Aorta (tissue), 5 donors: ENCODE results near the gene NCOA3. TPM values are rescaled to one million over a fixed set of nuclear protein-coding genes. Genes with fewer than 3 reads are reported as not detected.

Experiments used
- ATAC-seq: fragments of 200-7000 bp; cut with Tn5 transposase; one replicate; pipeline ENCODE4 v1.9.1; 2022; ENCODE audit warnings: moderate library complexity; ENCODE audit not compliant: low FRiP score
- DNase-seq, 2 donors: peaks; one replicate each; pipeline ENCODE4 v3.0.0-alpha.2; 2020
- H3K27ac ChIP-seq, 2 donors: one replicate each; pipeline ENCODE4 v1.5.1; 2013; ENCODE audit warnings: low read length in 2 of 2, mild to moderate bottlenecking in 2 of 2, moderate library complexity in 2 of 2, control low read depth in 1 of 2, inconsistent platforms in 1 of 2, low read depth in 1 of 2
- H3K27me3 ChIP-seq, 2 donors: one replicate each; pipeline ENCODE4 v1.6.1; 2013; ENCODE audit warnings: control low read depth in 1 of 2, low read length in 1 of 2, mild to moderate bottlenecking in 1 of 2, moderate library complexity in 1 of 2; ENCODE audit not compliant: insufficient read depth in 2 of 2, control insufficient read depth in 1 of 2
- H3K36me3 ChIP-seq, 2 donors: one replicate each; pipeline ENCODE4 v1.6.1; 2013; ENCODE audit warnings: control low read depth in 1 of 2, low read length in 1 of 2, mild to moderate bottlenecking in 1 of 2; ENCODE audit not compliant: insufficient read depth in 2 of 2, control insufficient read depth in 1 of 2
- H3K4me1 ChIP-seq, 2 donors: one replicate each; pipeline ENCODE4 v1.6.1; 2013; ENCODE audit warnings: low read length in 2 of 2, control low read depth in 1 of 2, mild to moderate bottlenecking in 1 of 2, moderate library complexity in 1 of 2; ENCODE audit not compliant: insufficient read depth in 2 of 2, control insufficient read depth in 1 of 2
- H3K4me3 ChIP-seq, 2 donors: one replicate each; pipeline ENCODE4 v1.5.1; 2013; ENCODE audit warnings: low read length in 2 of 2, control low read depth in 1 of 2, mild to moderate bottlenecking in 1 of 2
- H3K9me3 ChIP-seq: one replicate; pipeline ENCODE4 v1.6.1; 2013; ENCODE audit warnings: mild to moderate bottlenecking, low read length; ENCODE audit not compliant: control insufficient read depth
- WGBS, 2 donors: extraction: QIAGEN DNeasy Blood & Tissue Kit; methylation state at CpG; one replicate each; pipeline ENCODE4 v1.1.7; 2013; 5-methylcytosine and 5-hydroxymethylcytosine counted together
- intact Hi-C, 2 donors: fragments of 100-400 bp; cut with DNase I; formaldehyde crosslinking; loops; one replicate each; pipeline versions ENCODE4 v1.14.2 to v1.15.0; 2022
- polyA plus RNA-seq, 2 donors: library from polyadenylated mRNA; stranded (reverse); fragments of 200-250 nt; gene quantifications; one replicate each; pipeline ENCODE4 v1.2.3, GENCODE V29; 2013
- total RNA-seq, 2 donors: library from RNA; stranded (reverse); fragmentation: NEBNext Ultra II Directional; extraction: Animal tissue kit (Norgen Biotek cat#: 25700); gene quantifications; one replicate each; pipeline ENCODE4 v1.2.1, GENCODE V29; 2021
- donor health status: healthy with polysubstance abuse.
- donor health status: Bipolar disorder and iron deficiency.
- donor health status: DM: no; HTN: no; CAD: no.
- donor health status: DM: no; HTN: no; CAD: no.
- donor health status: DM: yes; HTN: yes; CAD: no.

Gene NCOA3
- total and polyA plus RNA-seq, 4 donors, result 4.8 to 53.7 (median 27.7) TPM

GRCh38 chr20:47684306-47685080 lies 182.8 kb downstream of the NCOA3 start:
- 92% methylated on average over 26 of the region's 26 CpGs for WGBS, 2 donors
- no peaks in the 10 kb centered on the region for H3K4me1 ChIP-seq
- no peak overlapping the region for H3K27ac ChIP-seq
- ATAC-seq (no peak), DNase-seq (no peak)
- H3K9me3 ChIP-seq, result no peaks in the 10 kb centered on the region
- peaks cover 0 to 2% of the 10 kb centered on the region in 2 donors for H3K36me3 ChIP-seq
- H3K4me3 ChIP-seq, result no peak overlapping the region
- no peaks in the 10 kb centered on the region for H3K27me3 ChIP-seq
- intact Hi-C loops, result no loop called here

DNA sequence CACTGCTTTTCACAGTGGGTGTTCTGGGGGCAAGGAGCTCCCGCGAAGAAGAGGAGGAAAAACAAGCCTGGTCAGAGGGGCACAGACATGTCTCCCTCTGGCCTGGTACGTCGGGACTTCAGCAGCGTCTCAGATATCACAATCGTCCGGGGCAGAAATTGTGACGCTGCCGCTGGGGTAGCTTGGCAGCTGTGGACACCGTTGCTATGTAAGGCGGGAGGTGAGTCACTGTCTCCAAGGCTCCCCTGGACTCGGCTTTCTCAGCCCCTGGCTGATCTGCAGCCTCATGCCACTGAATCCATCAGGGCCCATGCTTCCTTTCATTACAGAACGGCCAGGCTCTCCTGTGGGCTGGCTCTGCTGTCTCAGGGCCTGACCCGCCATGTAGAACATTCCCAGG lies 184.9 kb downstream of the NCOA3 start:
- intact Hi-C loops, result no loop called here
- no peaks in the 10 kb centered on the region for H3K27me3 ChIP-seq
- no peak overlapping the region for H3K4me3 ChIP-seq
- DNase-seq (peak in 1 of 2 donors; percentile 73), ATAC-seq (peak; percentile 24)
- no peaks in the 10 kb centered on the region for H3K4me1 ChIP-seq
- no peak overlapping the region for H3K27ac ChIP-seq
- 32 to 36% methylated on average over 14 of the region's 14 CpGs for WGBS, 2 donors
- no peaks in the 10 kb centered on the region for H3K9me3 ChIP-seq
- peaks cover 0 to 5% of the 10 kb centered on the region in 2 donors for H3K36me3 ChIP-seq

GRCh38 chr20:47687095-47687987 lies 185.7 kb downstream of the NCOA3 start:
- H3K27ac ChIP-seq, result no peak overlapping the region

GRCh38 chr20:47688385-47689381 lies 187.0 kb downstream of the NCOA3 start:
- peaks cover 0 to 5% of the 10 kb centered on the region in 2 donors for H3K36me3 ChIP-seq
- intact Hi-C loops, result no loop called here
- 86 to 93% methylated on average over 18 of the region's 18 CpGs for WGBS, 2 donors
- ATAC-seq (no peak), DNase-seq (no peak)
- H3K27me3 ChIP-seq, result no peaks in the 10 kb centered on the region
- H3K27ac ChIP-seq, result no peak overlapping the region
- peaks cover 2% of the 10 kb centered on the region for H3K9me3 ChIP-seq
- H3K4me1 ChIP-seq, result no peaks in the 10 kb centered on the region
- no peak overlapping the region for H3K4me3 ChIP-seq

More at GRCh38 chr20:47687095-47687987, 185.7 kb downstream of the NCOA3 start:
- DNase-seq, result no peak
- H3K27me3 ChIP-seq, result no peaks in the 10 kb centered on the region
- H3K9me3 ChIP-seq, result no peaks in the 10 kb centered on the region
- H3K4me3 ChIP-seq, result no peak overlapping the region
- no peak for ATAC-seq
- H3K36me3 ChIP-seq, result peaks cover 0 to 5% of the 10 kb centered on the region in 2 donors
- 90 to 91% methylated on average over 20 of the region's 20 CpGs for WGBS, 2 donors
- H3K4me1 ChIP-seq, result no peaks in the 10 kb centered on the region
- intact Hi-C loops, result no loop called here

- DNase-seq (no peak), ATAC-seq (no peak)
- H3K4me3 ChIP-seq, result no peak overlapping the region
- peaks cover 2% of the 10 kb centered on the region for H3K9me3 ChIP-seq
- intact Hi-C loops, result no loop called here
- H3K27me3 ChIP-seq, result no peaks in the 10 kb centered on the region
- no peaks in the 10 kb centered on the region for H3K4me1 ChIP-seq
- 92 to 97% methylated on average over 1 of the region's 1 CpG for WGBS, 2 donors
- peaks cover 0 to 3% of the 10 kb centered on the region in 2 donors for H3K36me3 ChIP-seq
- H3K27ac ChIP-seq, result no peak overlapping the region
Observed at GRCh38 chr20:47689731-47690130, 188.0 kb downstream of the NCOA3 start.

GRCh38 chr20:47691625-47692024 lies 189.9 kb downstream of the NCOA3 start:
- H3K4me3 ChIP-seq, result no peak overlapping the region
- no peak overlapping the region for H3K27ac ChIP-seq
- intact Hi-C loops, result no loop called here
- H3K27me3 ChIP-seq, result no peaks in the 10 kb centered on the region
- no peak for DNase-seq
- H3K4me1 ChIP-seq, result no peaks in the 10 kb centered on the region
- no peak for ATAC-seq
- H3K36me3 ChIP-seq, result peaks cover 0 to 3% of the 10 kb centered on the region in 2 donors
- peaks cover 2% of the 10 kb centered on the region for H3K9me3 ChIP-seq

- Histone ChIP-seq H3K4me3 (no peak overlapping the region), H3K4me1 (no peaks in the 10 kb centered on the region), H3K9me3 (peaks cover 2% of the 10 kb centered on the region), H3K36me3 (peaks cover 0 to 3% of the 10 kb centered on the region in 2 donors), H3K27me3 (no peaks in the 10 kb centered on the region), H3K27ac (no peak overlapping the region)
- ATAC-seq, result no peak
- WGBS, 2 donors, result 90 to 93% methylated on average over 21 of the region's 21 CpGs
- DNase-seq, result no peak
- intact Hi-C loops, result no loop called here
Observed at GRCh38 chr20:47694021-47694818, 192.5 kb downstream of the NCOA3 start.
